ENCODE data around the gene ZNF280D. TPM values are rescaled to one million over a fixed set of nuclear protein-coding genes. Genes with fewer than 3 reads are reported as not detected.

ZNF280D gene
- total RNA-seq, 1 donor from 2014 or later, result 25.9 TPM

GRCh38 chr15:56619887-56620286 is 113.4 kb downstream of the ZNF280D start:
- Mint-ChIP-seq H3K27ac (peak overlapping the region; percentile 0), H3K4me3 (no peak overlapping the region), H3K36me3 (ENCODE audit: low read depth) (no peaks in the 10 kb centered on the region), H3K27me3 (no peaks in the 10 kb centered on the region), H3K4me1 (peaks cover 5% of the 10 kb centered on the region), H3K9me3 (peaks cover 4% of the 10 kb centered on the region)
- DNase-seq, result no peak
- intact Hi-C loops (cut with micrococcal nuclease), result no loop called here

- H3K4me3 Mint-ChIP-seq, result no peak overlapping the region
These were observed 115.7 kb downstream of the ZNF280D start for GRCh38 chr15:56617628-56618027.

GRCh38 chr15:56616551-56616950 is 116.8 kb downstream of the ZNF280D start:
- no peak for DNase-seq
- Mint-ChIP-seq H3K4me1 (peaks cover 9% of the 10 kb centered on the region), H3K9me3 (peaks cover 4% of the 10 kb centered on the region), H3K4me3 (no peak overlapping the region), H3K27ac (no peak overlapping the region), H3K27me3 (peaks cover 4% of the 10 kb centered on the region), H3K36me3 (ENCODE audit: low read depth) (no peaks in the 10 kb centered on the region)
- intact Hi-C loops (cut with micrococcal nuclease), result no loop called here

More at GRCh38 chr15:56617628-56618027, 115.7 kb downstream of the ZNF280D start:
- Mint-ChIP-seq H3K36me3 (ENCODE audit: low read depth) (no peaks in the 10 kb centered on the region), H3K27me3 (peaks cover 4% of the 10 kb centered on the region), H3K27ac (no peak overlapping the region), H3K4me1 (peaks cover 9% of the 10 kb centered on the region), H3K9me3 (peaks cover 4% of the 10 kb centered on the region)
- intact Hi-C loops (cut with micrococcal nuclease), result no loop called here
- no peak for DNase-seq

- Mint-ChIP-seq H3K27me3 (peaks cover 16% of the 10 kb centered on the region), H3K9me3 (no peaks in the 10 kb centered on the region), H3K4me3 (no peak overlapping the region), H3K36me3 (ENCODE audit: low read depth) (no peaks in the 10 kb centered on the region), H3K27ac (no peak overlapping the region), H3K4me1 (peaks cover 6% of the 10 kb centered on the region)
- no peak for DNase-seq
- intact Hi-C loops (cut with micrococcal nuclease), result no loop called here
These were observed 119.5 kb downstream of the ZNF280D start for GRCh38 chr15:56613811-56614210.

GRCh38 chr15:56608993-56609392 is 124.3 kb downstream of the ZNF280D start:
- H3K4me1 Mint-ChIP-seq, result peaks cover 14% of the 10 kb centered on the region
- no peak for DNase-seq
- no peak overlapping the region for H3K27ac Mint-ChIP-seq
- peaks cover 21% of the 10 kb centered on the region for H3K9me3 Mint-ChIP-seq
- no peaks in the 10 kb centered on the region for H3K36me3 Mint-ChIP-seq (ENCODE audit: low read depth)
- H3K27me3 Mint-ChIP-seq, result peaks cover 21% of the 10 kb centered on the region
- intact Hi-C loops (cut with micrococcal nuclease), result no loop called here
- H3K4me3 Mint-ChIP-seq, result no peak overlapping the region

- Mint-ChIP-seq H3K4me3 (no peak overlapping the region), H3K27me3 (peaks cover 18% of the 10 kb centered on the region), H3K27ac (no peak overlapping the region), H3K4me1 (peaks cover 11% of the 10 kb centered on the region), H3K9me3 (peaks cover 21% of the 10 kb centered on the region), H3K36me3 (ENCODE audit: low read depth) (no peaks in the 10 kb centered on the region)
- no peak for DNase-seq
- intact Hi-C loops (cut with micrococcal nuclease), result no loop called here
These were observed 125.0 kb downstream of the ZNF280D start for GRCh38 chr15:56608140-56608778.

- Mint-ChIP-seq H3K9me3 (peaks cover 29% of the 10 kb centered on the region), H3K27me3 (peaks cover 4% of the 10 kb centered on the region), H3K36me3 (ENCODE audit: low read depth) (no peaks in the 10 kb centered on the region), H3K4me3 (no peak overlapping the region), H3K4me1 (no peaks in the 10 kb centered on the region), H3K27ac (no peak overlapping the region)
- intact Hi-C loops (cut with micrococcal nuclease), result no loop called here
- no peak for DNase-seq
These were observed 131.1 kb downstream of the ZNF280D start for GRCh38 chr15:56602253-56602652.

GRCh38 chr15:56600380-56600779 is 132.9 kb downstream of the ZNF280D start:
- no peaks in the 10 kb centered on the region for H3K36me3 Mint-ChIP-seq (ENCODE audit: low read depth)
- no peaks in the 10 kb centered on the region for H3K4me1 Mint-ChIP-seq
- intact Hi-C loops (cut with micrococcal nuclease), result no loop called here

GRCh38 chr15:56598991-56599390 is 134.3 kb downstream of the ZNF280D start:
- intact Hi-C loops (cut with micrococcal nuclease), result no loop called here
- H3K27ac Mint-ChIP-seq, result no peak overlapping the region
- DNase-seq, result no peak
- peaks cover 7% of the 10 kb centered on the region for H3K9me3 Mint-ChIP-seq
- peaks cover 4% of the 10 kb centered on the region for H3K27me3 Mint-ChIP-seq
- H3K4me3 Mint-ChIP-seq, result no peak overlapping the region
- H3K4me1 Mint-ChIP-seq, result no peaks in the 10 kb centered on the region
- no peaks in the 10 kb centered on the region for H3K36me3 Mint-ChIP-seq (ENCODE audit: low read depth)

More at GRCh38 chr15:56600380-56600779, 132.9 kb downstream of the ZNF280D start:
- Mint-ChIP-seq H3K27ac (no peak overlapping the region), H3K9me3 (peaks cover 16% of the 10 kb centered on the region), H3K27me3 (peaks cover 2% of the 10 kb centered on the region), H3K4me3 (no peak overlapping the region)
- no peak for DNase-seq

- Mint-ChIP-seq H3K27me3 (no peaks in the 10 kb centered on the region), H3K27ac (no peak overlapping the region), H3K4me3 (no peak overlapping the region), H3K36me3 (ENCODE audit: low read depth) (no peaks in the 10 kb centered on the region), H3K9me3 (peaks cover 21% of the 10 kb centered on the region), H3K4me1 (no peaks in the 10 kb centered on the region)
- intact Hi-C loops (cut with micrococcal nuclease), result no loop called here
- DNase-seq, result no peak
These were observed 145.6 kb downstream of the ZNF280D start for GRCh38 chr15:56587686-56588085.

- H3K4me1 Mint-ChIP-seq, result no peaks in the 10 kb centered on the region
- DNase-seq, result no peak
- no peaks in the 10 kb centered on the region for H3K36me3 Mint-ChIP-seq (ENCODE audit: low read depth)
- H3K9me3 Mint-ChIP-seq, result peaks cover 13% of the 10 kb centered on the region
- intact Hi-C loops (cut with micrococcal nuclease), result no loop called here
- no peaks in the 10 kb centered on the region for H3K27me3 Mint-ChIP-seq
- no peak overlapping the region for H3K4me3 Mint-ChIP-seq
- no peak overlapping the region for H3K27ac Mint-ChIP-seq
These were observed 147.1 kb downstream of the ZNF280D start for GRCh38 chr15:56586206-56586605.

- Mint-ChIP-seq H3K4me3 (no peak overlapping the region), H3K27ac (no peak overlapping the region), H3K36me3 (ENCODE audit: low read depth) (no peaks in the 10 kb centered on the region), H3K9me3 (peaks cover 5% of the 10 kb centered on the region), H3K4me1 (no peaks in the 10 kb centered on the region), H3K27me3 (no peaks in the 10 kb centered on the region)
- no peak for DNase-seq
- intact Hi-C loops (cut with micrococcal nuclease), result no loop called here
These were observed 150.5 kb downstream of the ZNF280D start for GRCh38 chr15:56582785-56583184.
